Liver (tissue), 3 donors: ENCODE results near the gene MRPL50.

Source experiments
- ATF3 ChIP-seq: IDR thresholded peaks from 2 replicates; pipeline ENCODE4 v1.6.1; 2016; ENCODE audit warnings: antibody characterized with exemption
- EGR1 ChIP-seq, 2 donors: IDR thresholded peaks; 2 replicates each; pipeline ENCODE4 v1.6.1; 2016 to 2018; ENCODE audit warnings: antibody characterized with exemption in 2 of 2, low read depth in 2 of 2
- FOXA2 ChIP-seq: IDR thresholded peaks from 2 replicates; pipeline ENCODE4 v1.6.1; 2016; ENCODE audit warnings: antibody characterized with exemption
- GABPA ChIP-seq, 2 donors: IDR thresholded peaks in 1 of 2; conservative IDR thresholded peaks in 1 of 2; 2 replicates each; pipeline ENCODE4 v1.6.1; 2016; ENCODE audit warnings: antibody characterized with exemption in 2 of 2, mild to moderate bottlenecking in 1 of 2, moderate library complexity in 1 of 2
- JUND ChIP-seq, 2 donors: IDR thresholded peaks; 2 replicates each; pipeline ENCODE4 v1.6.1; 2016; ENCODE audit warnings: antibody characterized with exemption in 2 of 2
- MAX ChIP-seq: IDR thresholded peaks from 2 replicates; pipeline ENCODE4 v1.6.1; 2016; ENCODE audit warnings: antibody characterized with exemption
- RAD21 ChIP-seq, 2 donors: IDR thresholded peaks; 2 replicates each; pipeline ENCODE4 v1.6.1; 2016; ENCODE audit warnings: antibody characterized with exemption in 2 of 2, mild to moderate bottlenecking in 2 of 2
- REST ChIP-seq: IDR thresholded peaks from 2 replicates; pipeline ENCODE4 v1.6.1; 2016; ENCODE audit warnings: antibody characterized with exemption, mild to moderate bottlenecking
- SP1 ChIP-seq: IDR thresholded peaks from 2 replicates; pipeline ENCODE4 v1.6.1; 2018; ENCODE audit warnings: antibody characterized with exemption, mild to moderate bottlenecking
- TAF1 ChIP-seq: conservative IDR thresholded peaks from 2 replicates; pipeline ENCODE4 v1.6.1; 2016; ENCODE audit warnings: antibody characterized with exemption, mild to moderate bottlenecking
- YY1 ChIP-seq: IDR thresholded peaks from 2 replicates; pipeline ENCODE4 v1.6.1; 2016; ENCODE audit warnings: antibody characterized with exemption, mild to moderate bottlenecking
- TF ChIP-seq, protein P1 (sequence below): fragments of 150-350 bp; IDR thresholded peaks from 2 replicates; pipeline ENCODE4 v1.5.1; 2017; ENCODE audit warnings: improper control_type of control experiment, low read depth, low read length; ENCODE audit not compliant: missing input control
- donor health status: healthy.
- donor health status: healthy.

- TF ChIP-seq TAF1 (no peak), ATF3 (no peak), GABPA (IDR thresholded peaks at IDR 0.05 in 1 of 2, conservative IDR thresholded peaks at IDR 0.05 in 1 of 2) (no peak), MAX (no peak), REST (no peak), RAD21 (IDR thresholded peaks at IDR 0.05) (no peak), SP1 (no peak), YY1 (no peak), FOXA2 (no peak), JUND (IDR thresholded peaks at IDR 0.05) (no peak), EGR1 (IDR thresholded peaks at IDR 0.05; ENCODE audit: low read depth in 2 of 2) (no peak)
- TF ChIP-seq, protein P1, sequence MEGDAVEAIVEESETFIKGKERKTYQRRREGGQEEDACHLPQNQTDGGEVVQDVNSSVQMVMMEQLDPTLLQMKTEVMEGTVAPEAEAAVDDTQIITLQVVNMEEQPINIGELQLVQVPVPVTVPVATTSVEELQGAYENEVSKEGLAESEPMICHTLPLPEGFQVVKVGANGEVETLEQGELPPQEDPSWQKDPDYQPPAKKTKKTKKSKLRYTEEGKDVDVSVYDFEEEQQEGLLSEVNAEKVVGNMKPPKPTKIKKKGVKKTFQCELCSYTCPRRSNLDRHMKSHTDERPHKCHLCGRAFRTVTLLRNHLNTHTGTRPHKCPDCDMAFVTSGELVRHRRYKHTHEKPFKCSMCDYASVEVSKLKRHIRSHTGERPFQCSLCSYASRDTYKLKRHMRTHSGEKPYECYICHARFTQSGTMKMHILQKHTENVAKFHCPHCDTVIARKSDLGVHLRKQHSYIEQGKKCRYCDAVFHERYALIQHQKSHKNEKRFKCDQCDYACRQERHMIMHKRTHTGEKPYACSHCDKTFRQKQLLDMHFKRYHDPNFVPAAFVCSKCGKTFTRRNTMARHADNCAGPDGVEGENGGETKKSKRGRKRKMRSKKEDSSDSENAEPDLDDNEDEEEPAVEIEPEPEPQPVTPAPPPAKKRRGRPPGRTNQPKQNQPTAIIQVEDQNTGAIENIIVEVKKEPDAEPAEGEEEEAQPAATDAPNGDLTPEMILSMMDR, result no peak
Measured at GRCh38 chr9:101393135-101393534, 5.3 kb downstream of the MRPL50 start.
